GM20431 (cell line): Measurements from ENCODE around the gene CARD8.

Source experiments
- in situ Hi-C: fragments of 300-500 bp; cut with MseI, MboI; formaldehyde crosslinking; loops from one replicate; pipeline ENCODE4 v1.15.0; 2020; ENCODE audit warnings: low sequenced_read_pairs; ENCODE audit not compliant: unreplicated experiment

The CARD8 gene

GRCh38 chr19:48255376-48256303 lies at the start of gene CARD8:
Gene CARD8 (minus strand): TSS chr19:48255912. CDS start chr19:48241020, 14,892 bp downstream.
- in situ Hi-C loops = no loop called here

- in situ Hi-C loops = no loop called here
Observed at GRCh38 chr19:48303866-48304265, 48.2 kb upstream of the CARD8 start.

- in situ Hi-C loops = no loop called here
Observed at GRCh38 chr19:48303367-48303766, 47.7 kb upstream of the CARD8 start.

- in situ Hi-C loops = no loop called here
Observed at GRCh38 chr19:48302600-48302959, 46.9 kb upstream of the CARD8 start.

GRCh38 chr19:48301886-48302599 lies 46.3 kb upstream of the CARD8 start:
- in situ Hi-C loops = no loop called here

GRCh38 chr19:48297975-48298374 lies 42.3 kb upstream of the CARD8 start:
- in situ Hi-C loops = loop anchor here (25.0 kb wide), 1 partner anchor 336 kb away; no protein-coding TSS in a partner anchor

- in situ Hi-C loops = loop anchor here (25.0 kb wide), 1 partner anchor 335 kb away; no protein-coding TSS in a partner anchor
Observed at GRCh38 chr19:48296963-48297734, 41.4 kb upstream of the CARD8 start.

- in situ Hi-C loops = loop anchor here (25.0 kb wide), 1 partner anchor 333 kb away; no protein-coding TSS in a partner anchor
Observed at GRCh38 chr19:48295458-48295857, 39.7 kb upstream of the CARD8 start.

- in situ Hi-C loops = loop anchor here (25.0 kb wide), 1 partner anchor 330 kb away; no protein-coding TSS in a partner anchor
Observed at GRCh38 chr19:48292798-48293197, 37.1 kb upstream of the CARD8 start.

- in situ Hi-C loops = loop anchor here (25.0 kb wide), 1 partner anchor 329 kb away; no protein-coding TSS in a partner anchor
Observed at GRCh38 chr19:48291489-48291815, 35.7 kb upstream of the CARD8 start.

GRCh38 chr19:48290771-48291488 lies 35.2 kb upstream of the CARD8 start:
- in situ Hi-C loops = loop anchor here (25.0 kb wide), 1 partner anchor 329 kb away; no protein-coding TSS in a partner anchor

- in situ Hi-C loops = loop anchor here (25.0 kb wide), 1 partner anchor 328 kb away; no protein-coding TSS in a partner anchor
Observed at GRCh38 chr19:48290401-48290770, 34.7 kb upstream of the CARD8 start.

- in situ Hi-C loops = loop anchor here (25.0 kb wide), 1 partner anchor 325 kb away; no protein-coding TSS in a partner anchor
Observed at GRCh38 chr19:48287748-48288147, 32.0 kb upstream of the CARD8 start.

- in situ Hi-C loops = loop anchor here (25.0 kb wide), 1 partner anchor 323 kb away; no protein-coding TSS in a partner anchor
Observed at GRCh38 chr19:48284896-48285295, 29.2 kb upstream of the CARD8 start.

- in situ Hi-C loops = loop anchor here (25.0 kb wide), 1 partner anchor 322 kb away; no protein-coding TSS in a partner anchor
Observed at GRCh38 chr19:48283908-48284307, 28.2 kb upstream of the CARD8 start.

- in situ Hi-C loops = loop anchor here (25.0 kb wide), 1 partner anchor 317 kb away; no protein-coding TSS in a partner anchor
Observed at GRCh38 chr19:48279747-48280146, 24.0 kb upstream of the CARD8 start.

- in situ Hi-C loops = loop anchor here (25.0 kb wide), 1 partner anchor 313 kb away; no protein-coding TSS in a partner anchor
Observed at GRCh38 chr19:48274938-48275337, 19.2 kb upstream of the CARD8 start.

- in situ Hi-C loops = no loop called here
Observed at GRCh38 chr19:48274173-48274572, 18.5 kb upstream of the CARD8 start.

GRCh38 chr19:48271531-48272151 lies 15.9 kb upstream of the CARD8 start:
- in situ Hi-C loops = no loop called here
